GM18508 (cell line): Measurements from ENCODE around the gene TUFT1.
A peak's percentile ranks its signal among the peaks of the same experiment; 100 is the strongest.
"Not testable (repeated sequence)": the region's sequence is repeated elsewhere in the genome, so short reads cannot be mapped to it uniquely, and the experiment has no call there.

Source experiments
- ATAC-seq: cut with Tn5 transposase; IDR thresholded peaks from one replicate; pipeline ENCODE4 v1.9.1; 2021; ENCODE audit warnings: moderate number of reproducible peaks; ENCODE audit not compliant: insufficient read depth, unreplicated experiment

The TUFT1 gene

GRCh38 chr1:151611832-151612500, 71.9 kb downstream of the TUFT1 start, which contains the start of gene SNX27:
SNX27 (plus strand) TSS chr1:151612050; CDS start chr1:151612202, 152 bp downstream.
- ATAC-seq = peak; percentile 86

GRCh38 chr1:151612501-151613281, 72.6 kb downstream of the TUFT1 start:
- ATAC-seq = no peak

- no peak for ATAC-seq
Observed at GRCh38 chr1:151613282-151613780, 73.2 kb downstream of the TUFT1 start.

- ATAC-seq = no peak
Observed at GRCh38 chr1:151615711-151616504, 75.8 kb downstream of the TUFT1 start.

- no peak for ATAC-seq
Observed at GRCh38 chr1:151616505-151616849, 76.4 kb downstream of the TUFT1 start.

GRCh38 chr1:151618003-151618402, 77.9 kb downstream of the TUFT1 start:
- ATAC-seq = no peak

GRCh38 chr1:151618470-151618869, 78.4 kb downstream of the TUFT1 start:
- ATAC-seq = no peak

GRCh38 chr1:151618996-151619395, 78.9 kb downstream of the TUFT1 start:
- ATAC-seq = not testable (repeated sequence)

- ATAC-seq = no peak
Observed at GRCh38 chr1:151619489-151620093, 79.5 kb downstream of the TUFT1 start.

GRCh38 chr1:151620286-151620685, 80.2 kb downstream of the TUFT1 start:
- ATAC-seq = no peak

GRCh38 chr1:151621351-151621750, 81.2 kb downstream of the TUFT1 start:
- no peak for ATAC-seq

GRCh38 chr1:151624783-151625182, 84.7 kb downstream of the TUFT1 start:
- ATAC-seq = no peak

GRCh38 chr1:151626740-151627334, 86.7 kb downstream of the TUFT1 start:
- no peak for ATAC-seq

- no peak for ATAC-seq
Observed at GRCh38 chr1:151629278-151629677, 89.2 kb downstream of the TUFT1 start.
